Breast epithelium (tissue), 4 donors: ENCODE results near the gene PLEKHO2. TPM values are rescaled to one million over a fixed set of nuclear protein-coding genes. Genes with fewer than 3 reads are reported as not detected.

Source experiments
- DNase-seq, 2 donors: peaks; one replicate each; pipeline ENCODE4 v3.0.0-alpha.2; 2019; ENCODE audit warnings: low spot score in 2 of 2
- H3K27ac ChIP-seq, 2 donors: fragments of 200-600 bp; sonication (generic) in 1 of 2; one replicate each; pipeline ENCODE4 v1.5.1; 2016 to 2019; ENCODE audit warnings: mild to moderate bottlenecking in 1 of 2
- H3K27me3 ChIP-seq, 2 donors: fragments of 200-600 bp; sonication (generic) in 1 of 2; one replicate each; pipeline versions ENCODE4 v1.5.1 to v1.6.0; 2017 to 2019; ENCODE audit warnings: control low read depth in 1 of 2, mild to moderate bottlenecking in 1 of 2
- H3K36me3 ChIP-seq: fragments of 200-600 bp; one replicate; pipeline ENCODE4 v1.5.1; 2019
- H3K4me1 ChIP-seq, 2 donors: fragments of 200-600 bp; sonication (generic); one replicate each; pipeline ENCODE4 v1.5.1; 2016 to 2019; ENCODE audit warnings: control low read depth in 1 of 2
- H3K4me3 ChIP-seq, 3 donors: fragments of 200-600 bp; sonication (generic); 1 replicate in 2 of 3; 2 replicates in 1 of 3; pipeline ENCODE4 v1.5.1; 2016 to 2019; ENCODE audit warnings: mild to moderate bottlenecking in 3 of 3, moderate library complexity in 2 of 3
- H3K9me3 ChIP-seq, 2 donors: fragments of 200-600 bp; sonication (generic) in 1 of 2; one replicate each; pipeline ENCODE4 v1.5.1; 2016 to 2019; ENCODE audit warnings: control low read depth in 1 of 2
- POLR2A ChIP-seq: fragments of 450-650 bp; IDR thresholded peaks from one replicate; pipeline ENCODE4 v1.6.1; 2016; ENCODE audit warnings: antibody characterized with exemption, mild to moderate bottlenecking, moderate library complexity
- POLR2AphosphoS5 ChIP-seq, 3 donors: sonication (generic); formaldehyde crosslinking; IDR thresholded peaks; one replicate each; pipeline ENCODE4 v1.6.1; 2017; ENCODE audit warnings: antibody characterized with exemption in 3 of 3
- intact Hi-C: fragments of 100-400 bp; cut with DNase I; formaldehyde crosslinking; loops from one replicate; pipeline ENCODE4 v1.15.1; 2023; ENCODE audit warnings: low total_unique reads
- total RNA-seq, 3 donors: library from RNA; depleted of rRNA; stranded (reverse); fragments of >200 nt; gene quantifications; one replicate each; pipeline ENCODE4 v1.1.0, GENCODE V29; 2016
- TF ChIP-seq, protein P1 (sequence below), 3 donors: fragments of 450-650 bp; IDR thresholded peaks; one replicate each; pipeline ENCODE4 v1.5.1; 2016 to 2017; ENCODE audit warnings: antibody characterized with exemption in 3 of 3, mild to moderate bottlenecking in 3 of 3, moderate library complexity in 3 of 3

PLEKHO2 gene
- total RNA-seq, 3 donors from 2014 or later: 21.1 to 33.3 (median 26.5) TPM

DNA sequence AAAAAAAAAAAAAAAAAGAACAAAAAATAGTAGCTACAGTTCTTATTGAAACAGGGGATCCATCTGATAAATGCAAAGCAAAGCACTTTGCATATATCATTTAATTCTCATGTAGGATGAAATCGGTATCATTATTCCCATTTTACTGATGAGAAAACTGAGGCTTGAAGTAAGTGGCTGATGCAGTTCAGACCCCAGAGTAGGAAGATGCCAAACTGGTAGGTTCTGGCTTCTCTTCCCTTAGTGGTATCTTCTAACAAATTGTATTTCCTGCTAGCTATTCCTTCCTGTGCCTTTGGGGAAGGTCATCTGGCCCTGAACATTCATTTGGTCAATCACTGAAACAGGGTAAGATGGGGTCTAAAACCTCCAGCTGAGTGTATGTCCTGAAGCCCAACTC is 38.2 kb upstream of the PLEKHO2 start:
- Histone ChIP-seq H3K27me3 (peaks cover 0 to 3% of the 10 kb centered on the region in 2 donors), H3K27ac (no peak overlapping the region), H3K4me3 (no peak overlapping the region), H3K9me3 (no peaks in the 10 kb centered on the region), H3K36me3 (no peaks in the 10 kb centered on the region), H3K4me1 (no peaks in the 10 kb centered on the region)
- intact Hi-C loops: no loop called here
- TF ChIP-seq, protein P1, sequence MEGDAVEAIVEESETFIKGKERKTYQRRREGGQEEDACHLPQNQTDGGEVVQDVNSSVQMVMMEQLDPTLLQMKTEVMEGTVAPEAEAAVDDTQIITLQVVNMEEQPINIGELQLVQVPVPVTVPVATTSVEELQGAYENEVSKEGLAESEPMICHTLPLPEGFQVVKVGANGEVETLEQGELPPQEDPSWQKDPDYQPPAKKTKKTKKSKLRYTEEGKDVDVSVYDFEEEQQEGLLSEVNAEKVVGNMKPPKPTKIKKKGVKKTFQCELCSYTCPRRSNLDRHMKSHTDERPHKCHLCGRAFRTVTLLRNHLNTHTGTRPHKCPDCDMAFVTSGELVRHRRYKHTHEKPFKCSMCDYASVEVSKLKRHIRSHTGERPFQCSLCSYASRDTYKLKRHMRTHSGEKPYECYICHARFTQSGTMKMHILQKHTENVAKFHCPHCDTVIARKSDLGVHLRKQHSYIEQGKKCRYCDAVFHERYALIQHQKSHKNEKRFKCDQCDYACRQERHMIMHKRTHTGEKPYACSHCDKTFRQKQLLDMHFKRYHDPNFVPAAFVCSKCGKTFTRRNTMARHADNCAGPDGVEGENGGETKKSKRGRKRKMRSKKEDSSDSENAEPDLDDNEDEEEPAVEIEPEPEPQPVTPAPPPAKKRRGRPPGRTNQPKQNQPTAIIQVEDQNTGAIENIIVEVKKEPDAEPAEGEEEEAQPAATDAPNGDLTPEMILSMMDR (IDR thresholded peaks at IDR 0.05): no peak
- no peak for TF ChIP-seq POLR2A
- TF ChIP-seq POLR2AphosphoS5 (IDR thresholded peaks at IDR 0.05): no peak
- no peak for DNase-seq

DNA sequence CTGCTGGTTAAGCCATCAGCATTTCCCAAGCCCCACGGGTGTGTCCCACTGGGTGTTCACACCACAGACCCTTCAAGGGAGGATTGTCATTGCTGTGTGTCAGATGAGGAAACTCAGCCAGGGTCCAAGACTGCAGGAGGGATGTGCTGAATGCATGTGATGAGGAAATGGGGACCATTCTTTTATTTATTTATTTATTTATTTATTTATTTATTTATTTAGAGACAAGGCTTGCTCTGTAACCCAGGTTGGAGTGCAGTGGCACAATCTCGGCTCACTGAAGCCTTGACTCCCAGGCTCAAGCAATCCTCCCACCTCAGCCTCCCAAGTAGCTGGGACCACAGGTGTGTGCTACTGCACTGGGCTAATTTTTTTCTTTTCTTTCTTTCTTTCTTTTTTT is 37.1 kb upstream of the PLEKHO2 start:
- no peaks in the 10 kb centered on the region for H3K9me3 ChIP-seq
- H3K4me3 ChIP-seq: no peak overlapping the region
- H3K4me1 ChIP-seq: no peaks in the 10 kb centered on the region
- peaks cover 0 to 3% of the 10 kb centered on the region in 2 donors for H3K27me3 ChIP-seq
- DNase-seq: no peak
- H3K36me3 ChIP-seq: no peaks in the 10 kb centered on the region
- H3K27ac ChIP-seq: no peak overlapping the region
- TF ChIP-seq POLR2A: no peak
- TF ChIP-seq, protein P1 (IDR thresholded peaks at IDR 0.05): no peak
- TF ChIP-seq POLR2AphosphoS5 (IDR thresholded peaks at IDR 0.05): no peak
- intact Hi-C loops: loop anchor here (5.0 kb wide), 1 partner anchor 47 kb away; no protein-coding TSS in a partner anchor

DNA sequence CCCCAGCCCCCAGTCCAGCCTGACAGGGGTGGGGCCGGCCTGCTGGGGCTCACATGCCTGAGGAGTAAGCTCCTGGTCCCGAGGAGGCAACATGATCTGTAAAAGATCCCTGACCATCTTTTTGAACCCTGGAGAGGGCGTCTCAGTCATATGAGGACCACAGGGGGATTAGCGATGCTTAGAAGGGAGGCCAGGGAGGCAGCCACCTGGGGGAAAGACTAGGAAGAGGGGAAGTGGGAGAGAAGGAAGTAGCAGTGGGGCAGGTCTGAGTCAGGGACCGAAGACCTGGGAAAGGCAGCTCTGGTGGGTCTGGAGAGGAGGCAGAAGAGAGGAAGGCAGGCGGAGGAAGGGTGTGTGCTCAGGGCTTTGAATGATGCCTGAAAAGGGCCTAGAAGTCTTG is 35.2 kb upstream of the PLEKHO2 start:
- Histone ChIP-seq H3K36me3 (no peaks in the 10 kb centered on the region), H3K27me3 (peaks cover 0 to 3% of the 10 kb centered on the region in 2 donors), H3K27ac (no peak overlapping the region), H3K9me3 (no peaks in the 10 kb centered on the region), H3K4me3 (no peak overlapping the region), H3K4me1 (no peaks in the 10 kb centered on the region)
- no peak for DNase-seq
- intact Hi-C loops: loop anchor here (5.0 kb wide), 1 partner anchor 49 kb away; no protein-coding TSS in a partner anchor
- TF ChIP-seq POLR2A (no peak), POLR2AphosphoS5 (IDR thresholded peaks at IDR 0.05) (no peak)
- TF ChIP-seq, protein P1 (IDR thresholded peaks at IDR 0.05): no peak

DNA sequence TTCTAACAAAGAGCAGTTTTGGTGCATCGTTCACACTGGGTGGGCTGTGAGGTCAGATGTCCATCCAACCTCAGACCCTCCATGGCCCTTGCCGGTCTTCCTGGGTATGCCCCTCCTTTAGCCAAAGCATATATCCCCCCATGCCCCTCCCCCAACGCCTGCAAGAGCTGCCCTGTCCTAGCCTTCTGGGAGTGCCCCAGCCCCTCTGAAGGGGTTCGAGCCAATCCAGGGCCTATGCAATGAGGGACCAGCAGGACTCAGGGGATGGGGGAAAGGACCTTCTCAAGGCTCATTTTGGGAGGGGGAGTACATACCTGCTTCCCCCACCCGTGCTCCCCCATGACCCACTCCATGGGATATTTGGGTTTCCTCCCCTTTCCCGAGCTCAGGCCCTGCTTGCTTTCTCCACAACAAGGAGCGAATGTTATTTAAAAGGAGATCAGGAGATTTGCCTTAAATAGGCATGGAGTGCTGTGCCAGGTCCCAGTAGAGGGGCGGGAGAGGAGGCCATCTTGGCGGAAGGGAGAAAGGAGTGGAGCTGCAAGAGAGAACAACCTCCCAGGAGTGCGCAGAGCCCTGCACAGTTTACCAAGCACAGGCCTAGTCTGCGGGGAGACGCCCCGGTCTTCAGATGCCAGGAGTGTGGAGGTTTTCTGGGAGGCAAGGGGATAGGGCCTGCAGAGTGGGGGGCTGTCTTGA is 34.5 kb upstream of the PLEKHO2 start:
- Histone ChIP-seq H3K9me3 (no peaks in the 10 kb centered on the region), H3K4me1 (no peaks in the 10 kb centered on the region), H3K36me3 (no peaks in the 10 kb centered on the region), H3K27ac (no peak overlapping the region), H3K27me3 (peaks cover 0 to 3% of the 10 kb centered on the region in 2 donors), H3K4me3 (no peak overlapping the region)
- intact Hi-C loops: loop anchor here (5.0 kb wide), 1 partner anchor 50 kb away; no protein-coding TSS in a partner anchor
- no peak for DNase-seq
- TF ChIP-seq POLR2A (no peak), POLR2AphosphoS5 (IDR thresholded peaks at IDR 0.05) (no peak)
- TF ChIP-seq, protein P1 (IDR thresholded peaks at IDR 0.05): no peak

DNA sequence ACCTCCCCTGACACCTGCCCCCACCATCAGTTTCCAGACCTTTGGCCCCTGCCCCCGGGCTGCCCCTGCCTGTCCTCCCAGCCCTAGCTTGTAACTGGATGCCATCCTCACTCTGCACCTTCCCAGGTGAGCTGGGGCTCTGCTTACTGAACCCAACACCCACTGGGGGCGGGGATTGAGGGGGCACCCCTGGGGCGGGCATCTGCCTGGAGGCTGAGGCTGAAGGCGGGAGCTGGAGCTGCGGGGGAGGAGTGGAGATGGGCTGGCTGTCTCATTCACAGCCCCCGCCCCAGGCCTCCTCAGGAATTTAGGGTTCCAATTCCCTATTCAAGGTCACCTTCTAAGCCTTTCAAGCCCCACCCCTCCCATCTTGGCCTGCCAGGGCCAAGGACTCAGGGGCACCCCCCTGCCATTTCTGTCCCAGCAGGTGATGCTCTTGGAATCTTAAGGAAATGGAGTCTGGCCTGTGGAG is 33.9 kb upstream of the PLEKHO2 start:
- no peaks in the 10 kb centered on the region for H3K9me3 ChIP-seq
- H3K27me3 ChIP-seq: peaks cover 0 to 3% of the 10 kb centered on the region in 2 donors
- TF ChIP-seq, protein P1 (IDR thresholded peaks at IDR 0.05): no peak
- no peak for TF ChIP-seq POLR2AphosphoS5 (IDR thresholded peaks at IDR 0.05)
- no peak for TF ChIP-seq POLR2A
- no peaks in the 10 kb centered on the region for H3K36me3 ChIP-seq
- H3K4me1 ChIP-seq: no peaks in the 10 kb centered on the region
- intact Hi-C loops: loop anchor here (5.0 kb wide), 1 partner anchor 50 kb away; no protein-coding TSS in a partner anchor
- H3K27ac ChIP-seq: no peak overlapping the region
- no peak for DNase-seq
- no peak overlapping the region for H3K4me3 ChIP-seq
